ENCODE results near the gene RBM34. TPM values are rescaled to one million over a fixed set of nuclear protein-coding genes. Genes with fewer than 3 reads are reported as not detected.

The RBM34 gene
- total and polyA plus RNA-seq, 10 of the 15 experiments (the other 5 are each of a cell fraction or from before 2014, with no cell fraction given), result 46.4 to 132 (median 109) TPM

DNA sequence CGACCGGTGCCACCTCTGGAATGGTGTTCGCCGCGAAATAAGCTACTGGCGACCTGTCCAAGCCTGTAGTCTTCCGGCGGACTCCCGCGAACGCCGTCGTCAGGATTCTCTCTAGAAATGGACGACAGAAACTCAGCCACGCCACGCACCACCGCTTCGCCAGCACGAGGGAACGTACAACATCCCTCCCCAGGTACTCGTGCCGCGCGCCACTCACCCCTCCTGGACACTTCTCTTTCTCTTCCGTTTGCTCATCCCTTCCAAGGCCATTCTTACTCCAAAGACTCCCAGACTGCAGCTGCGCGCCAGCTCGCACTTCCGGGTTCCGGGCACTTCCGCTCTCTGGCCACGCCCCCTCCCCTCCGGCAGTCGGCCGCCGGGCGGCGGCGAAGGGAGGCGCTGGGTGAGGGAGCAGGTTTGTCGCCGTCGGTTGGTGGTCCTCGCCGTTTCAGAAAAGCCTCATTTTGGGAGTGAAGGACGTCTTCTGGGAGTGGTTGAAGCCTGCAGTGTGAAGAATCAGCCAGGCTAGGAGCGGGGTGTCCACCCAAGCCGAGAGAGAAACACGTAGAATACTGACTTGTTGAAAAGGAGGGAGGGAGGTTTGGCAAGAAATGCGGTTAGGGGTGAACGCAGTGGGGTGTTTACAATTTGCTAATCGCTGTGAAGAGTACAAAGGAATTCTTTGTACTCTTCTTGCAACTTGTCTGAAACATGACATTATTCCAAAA, at the start of gene RBM34 (continued):
- TF ChIP-seq, protein P1, sequence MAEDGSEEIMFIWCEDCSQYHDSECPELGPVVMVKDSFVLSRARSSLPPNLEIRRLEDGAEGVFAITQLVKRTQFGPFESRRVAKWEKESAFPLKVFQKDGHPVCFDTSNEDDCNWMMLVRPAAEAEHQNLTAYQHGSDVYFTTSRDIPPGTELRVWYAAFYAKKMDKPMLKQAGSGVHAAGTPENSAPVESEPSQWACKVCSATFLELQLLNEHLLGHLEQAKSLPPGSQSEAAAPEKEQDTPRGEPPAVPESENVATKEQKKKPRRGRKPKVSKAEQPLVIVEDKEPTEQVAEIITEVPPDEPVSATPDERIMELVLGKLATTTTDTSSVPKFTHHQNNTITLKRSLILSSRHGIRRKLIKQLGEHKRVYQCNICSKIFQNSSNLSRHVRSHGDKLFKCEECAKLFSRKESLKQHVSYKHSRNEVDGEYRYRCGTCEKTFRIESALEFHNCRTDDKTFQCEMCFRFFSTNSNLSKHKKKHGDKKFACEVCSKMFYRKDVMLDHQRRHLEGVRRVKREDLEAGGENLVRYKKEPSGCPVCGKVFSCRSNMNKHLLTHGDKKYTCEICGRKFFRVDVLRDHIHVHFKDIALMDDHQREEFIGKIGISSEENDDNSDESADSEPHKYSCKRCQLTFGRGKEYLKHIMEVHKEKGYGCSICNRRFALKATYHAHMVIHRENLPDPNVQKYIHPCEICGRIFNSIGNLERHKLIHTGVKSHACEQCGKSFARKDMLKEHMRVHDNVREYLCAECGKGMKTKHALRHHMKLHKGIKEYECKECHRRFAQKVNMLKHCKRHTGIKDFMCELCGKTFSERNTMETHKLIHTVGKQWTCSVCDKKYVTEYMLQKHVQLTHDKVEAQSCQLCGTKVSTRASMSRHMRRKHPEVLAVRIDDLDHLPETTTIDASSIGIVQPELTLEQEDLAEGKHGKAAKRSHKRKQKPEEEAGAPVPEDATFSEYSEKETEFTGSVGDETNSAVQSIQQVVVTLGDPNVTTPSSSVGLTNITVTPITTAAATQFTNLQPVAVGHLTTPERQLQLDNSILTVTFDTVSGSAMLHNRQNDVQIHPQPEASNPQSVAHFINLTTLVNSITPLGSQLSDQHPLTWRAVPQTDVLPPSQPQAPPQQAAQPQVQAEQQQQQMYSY (CRISPR knock-in tag; IDR thresholded peaks at IDR 0.05), result no peak
- TF ChIP-seq RBBP5 (conservative IDR thresholded peaks at IDR 0.05), result 0 out of 2 replicates have a peak, but pooled peaks have one; percentile 44
- no peak for TF ChIP-seq KLF5 (IDR thresholded peaks at IDR 0.05; ENCODE audit: partially characterized antibody)
- TF ChIP-seq YY1 (IDR thresholded peaks at IDR 0.05; ENCODE audit: low read depth, low read length), result peak; percentile 80
- TF ChIP-seq SIN3A (IDR thresholded peaks at IDR 0.05; ENCODE audit: low read depth, low read length), result peak; percentile 82
- no peak for TF ChIP-seq SUPT20H (IDR thresholded peaks at IDR 0.05; ENCODE audit: borderline replicate concordance, control insufficient read depth, low read depth, low read length)
- no peak for TF ChIP-seq NR2C1 (IDR thresholded peaks at IDR 0.05)
- no peak for TF ChIP-seq JUND (IDR thresholded peaks at IDR 0.05; ENCODE audit: low read depth, low read length)
- TF ChIP-seq, protein P2, sequence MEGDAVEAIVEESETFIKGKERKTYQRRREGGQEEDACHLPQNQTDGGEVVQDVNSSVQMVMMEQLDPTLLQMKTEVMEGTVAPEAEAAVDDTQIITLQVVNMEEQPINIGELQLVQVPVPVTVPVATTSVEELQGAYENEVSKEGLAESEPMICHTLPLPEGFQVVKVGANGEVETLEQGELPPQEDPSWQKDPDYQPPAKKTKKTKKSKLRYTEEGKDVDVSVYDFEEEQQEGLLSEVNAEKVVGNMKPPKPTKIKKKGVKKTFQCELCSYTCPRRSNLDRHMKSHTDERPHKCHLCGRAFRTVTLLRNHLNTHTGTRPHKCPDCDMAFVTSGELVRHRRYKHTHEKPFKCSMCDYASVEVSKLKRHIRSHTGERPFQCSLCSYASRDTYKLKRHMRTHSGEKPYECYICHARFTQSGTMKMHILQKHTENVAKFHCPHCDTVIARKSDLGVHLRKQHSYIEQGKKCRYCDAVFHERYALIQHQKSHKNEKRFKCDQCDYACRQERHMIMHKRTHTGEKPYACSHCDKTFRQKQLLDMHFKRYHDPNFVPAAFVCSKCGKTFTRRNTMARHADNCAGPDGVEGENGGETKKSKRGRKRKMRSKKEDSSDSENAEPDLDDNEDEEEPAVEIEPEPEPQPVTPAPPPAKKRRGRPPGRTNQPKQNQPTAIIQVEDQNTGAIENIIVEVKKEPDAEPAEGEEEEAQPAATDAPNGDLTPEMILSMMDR (IDR thresholded peaks at IDR 0.05 in 2 of 3, conservative IDR thresholded peaks at IDR 0.05 in 1 of 3; ENCODE audit: control insufficient read depth in 2 of 3, extremely low read depth in 1 of 3, insufficient read depth in 1 of 3, low read depth in 3 of 3, low read length in 3 of 3), result peak in 2 of 3 experiments; percentile 19 to 23; a peak in 1 of 6 replicates
- TF ChIP-seq SMAD1 (IDR thresholded peaks at IDR 0.05; ENCODE audit: low read depth, partially characterized antibody), result peak; percentile 81
- TF ChIP-seq, protein P3, sequence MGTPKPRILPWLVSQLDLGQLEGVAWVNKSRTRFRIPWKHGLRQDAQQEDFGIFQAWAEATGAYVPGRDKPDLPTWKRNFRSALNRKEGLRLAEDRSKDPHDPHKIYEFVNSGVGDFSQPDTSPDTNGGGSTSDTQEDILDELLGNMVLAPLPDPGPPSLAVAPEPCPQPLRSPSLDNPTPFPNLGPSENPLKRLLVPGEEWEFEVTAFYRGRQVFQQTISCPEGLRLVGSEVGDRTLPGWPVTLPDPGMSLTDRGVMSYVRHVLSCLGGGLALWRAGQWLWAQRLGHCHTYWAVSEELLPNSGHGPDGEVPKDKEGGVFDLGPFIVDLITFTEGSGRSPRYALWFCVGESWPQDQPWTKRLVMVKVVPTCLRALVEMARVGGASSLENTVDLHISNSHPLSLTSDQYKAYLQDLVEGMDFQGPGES (IDR thresholded peaks at IDR 0.05), result no peak
- 0 out of 2 replicates have a peak, but pooled peaks have one; percentile 68 for TF ChIP-seq RCOR1 (conservative IDR thresholded peaks at IDR 0.05; ENCODE audit: low read depth, low read length)
- peak; percentile 85 for TF ChIP-seq GABPA (IDR thresholded peaks at IDR 0.05; ENCODE audit: low read depth)
- peak; percentile 52; the same call in 1 of the 2 replicates for TF ChIP-seq FOXM1 (IDR thresholded peaks at IDR 0.05; ENCODE audit: low read depth, low read length)
- TF ChIP-seq, protein P4, sequence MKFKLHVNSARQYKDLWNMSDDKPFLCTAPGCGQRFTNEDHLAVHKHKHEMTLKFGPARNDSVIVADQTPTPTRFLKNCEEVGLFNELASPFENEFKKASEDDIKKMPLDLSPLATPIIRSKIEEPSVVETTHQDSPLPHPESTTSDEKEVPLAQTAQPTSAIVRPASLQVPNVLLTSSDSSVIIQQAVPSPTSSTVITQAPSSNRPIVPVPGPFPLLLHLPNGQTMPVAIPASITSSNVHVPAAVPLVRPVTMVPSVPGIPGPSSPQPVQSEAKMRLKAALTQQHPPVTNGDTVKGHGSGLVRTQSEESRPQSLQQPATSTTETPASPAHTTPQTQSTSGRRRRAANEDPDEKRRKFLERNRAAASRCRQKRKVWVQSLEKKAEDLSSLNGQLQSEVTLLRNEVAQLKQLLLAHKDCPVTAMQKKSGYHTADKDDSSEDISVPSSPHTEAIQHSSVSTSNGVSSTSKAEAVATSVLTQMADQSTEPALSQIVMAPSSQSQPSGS (IDR thresholded peaks at IDR 0.05; ENCODE audit: low read length), result no peak
- TF ChIP-seq RB1 (IDR thresholded peaks at IDR 0.05; ENCODE audit: borderline replicate concordance), result peak; percentile 75; the same call in 1 of the 2 replicates
- TF ChIP-seq, protein P5, sequence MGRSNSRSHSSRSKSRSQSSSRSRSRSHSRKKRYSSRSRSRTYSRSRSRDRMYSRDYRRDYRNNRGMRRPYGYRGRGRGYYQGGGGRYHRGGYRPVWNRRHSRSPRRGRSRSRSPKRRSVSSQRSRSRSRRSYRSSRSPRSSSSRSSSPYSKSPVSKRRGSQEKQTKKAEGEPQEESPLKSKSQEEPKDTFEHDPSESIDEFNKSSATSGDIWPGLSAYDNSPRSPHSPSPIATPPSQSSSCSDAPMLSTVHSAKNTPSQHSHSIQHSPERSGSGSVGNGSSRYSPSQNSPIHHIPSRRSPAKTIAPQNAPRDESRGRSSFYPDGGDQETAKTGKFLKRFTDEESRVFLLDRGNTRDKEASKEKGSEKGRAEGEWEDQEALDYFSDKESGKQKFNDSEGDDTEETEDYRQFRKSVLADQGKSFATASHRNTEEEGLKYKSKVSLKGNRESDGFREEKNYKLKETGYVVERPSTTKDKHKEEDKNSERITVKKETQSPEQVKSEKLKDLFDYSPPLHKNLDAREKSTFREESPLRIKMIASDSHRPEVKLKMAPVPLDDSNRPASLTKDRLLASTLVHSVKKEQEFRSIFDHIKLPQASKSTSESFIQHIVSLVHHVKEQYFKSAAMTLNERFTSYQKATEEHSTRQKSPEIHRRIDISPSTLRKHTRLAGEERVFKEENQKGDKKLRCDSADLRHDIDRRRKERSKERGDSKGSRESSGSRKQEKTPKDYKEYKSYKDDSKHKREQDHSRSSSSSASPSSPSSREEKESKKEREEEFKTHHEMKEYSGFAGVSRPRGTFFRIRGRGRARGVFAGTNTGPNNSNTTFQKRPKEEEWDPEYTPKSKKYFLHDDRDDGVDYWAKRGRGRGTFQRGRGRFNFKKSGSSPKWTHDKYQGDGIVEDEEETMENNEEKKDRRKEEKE (IDR thresholded peaks at IDR 0.05), result no peak
- TF ChIP-seq BRCA1 (IDR thresholded peaks at IDR 0.05; ENCODE audit: low read depth, low read length), result no peak

Measured in GM12878 (cell line).